ENCODE results near the gene YY1.

Gene YY1

GRCh38 chr14:100192250-100192671, 46.7 kb upstream of the YY1 start (continued):
- TF ChIP-seq ZBTB10 (tag by site-specific recombination; IDR thresholded peaks at IDR 0.05) (peak; percentile 79; the same call in 1 of the 2 replicates), ZNF624 (tag by site-specific recombination; IDR thresholded peaks at IDR 0.05) (no peak), SCRT2 (tag by site-specific recombination; IDR thresholded peaks at IDR 0.05) (0 out of 2 replicates have a peak, but pooled peaks have one; percentile 29), ZSCAN23 (tag by site-specific recombination; IDR thresholded peaks at IDR 0.05) (no peak), ZBTB48 (tag by site-specific recombination; IDR thresholded peaks at IDR 0.05) (peak; percentile 16; the same call in 1 of the 2 replicates), ZNF473 (tag by site-specific recombination; IDR thresholded peaks at IDR 0.05) (no peak), ZSCAN4 (tag by site-specific recombination; IDR thresholded peaks at IDR 0.05) (no peak), ZNF830 (tag by site-specific recombination; IDR thresholded peaks at IDR 0.05; ENCODE audit: low read depth) (no peak), ZNF433 (tag by site-specific recombination; IDR thresholded peaks at IDR 0.05; ENCODE audit: low read depth) (no peak), ZNF140 (tag by site-specific recombination; IDR thresholded peaks at IDR 0.05) (no peak), ZNF530 (tag by site-specific recombination; IDR thresholded peaks at IDR 0.05; ENCODE audit: low read depth) (no peak), BCL11B (tag by site-specific recombination; IDR thresholded peaks at IDR 0.05; ENCODE audit: low read depth) (no peak), ZNF248 (tag by site-specific recombination; IDR thresholded peaks at IDR 0.05) (no peak), ZNF18 (tag by site-specific recombination; IDR thresholded peaks at IDR 0.05) (no peak)

- POLR2A ChIA-PET, result interaction anchor here (0.6 to 2.3 kb wide), 5 partner anchors 20 to 46 kb away, joined by 3 to 10 read pairs (median 3); partner anchors contain the start of gene YY1
- CTCF ChIA-PET, result interaction anchor here (0.5 to 3.1 kb wide), 36 partner anchors 9 to 494 kb away, joined by 3 to 32 read pairs (median 4); no protein-coding TSS in a partner anchor
- Histone ChIP-seq H3K4me1 (ENCODE audit: control insufficient read depth, insufficient read depth, low read length) (peaks cover 8% of the 10 kb centered on the region), H3K36me3 (ENCODE audit: control insufficient read depth in 2 of 2, insufficient read depth in 1 of 2, low read length in 2 of 2) (no peaks in the 10 kb centered on the region), H3K9me3 (ENCODE audit: control insufficient read depth, insufficient read depth, low read depth, low read length) (no peaks in the 10 kb centered on the region), H3K4me3 (ENCODE audit: low read depth, low read length) (peak overlapping the region; percentile 38), H3K27ac (ENCODE audit: extremely low read depth, low read depth, low read length) (peak overlapping the region; percentile 82)
- TF ChIP-seq FEZF1 (tag by site-specific recombination; IDR thresholded peaks at IDR 0.05) (no peak), ZNF362 (tag by site-specific recombination; IDR thresholded peaks at IDR 0.05) (no peak), ZIC2 (tag by site-specific recombination; IDR thresholded peaks at IDR 0.05) (peak; percentile 77; the same call in 1 of the 2 replicates), ZNF785 (tag by site-specific recombination; IDR thresholded peaks at IDR 0.05) (peak; percentile 64; the same call in 1 of the 2 replicates), BCL11B (tag by site-specific recombination; IDR thresholded peaks at IDR 0.05; ENCODE audit: low read depth) (peak; percentile 92), ZNF76 (tag by site-specific recombination; IDR thresholded peaks at IDR 0.05; ENCODE audit: borderline replicate concordance, low read depth) (peak; percentile 20), ZNF747 (tag by site-specific recombination; IDR thresholded peaks at IDR 0.05) (no peak), GFI1B (tag by site-specific recombination; IDR thresholded peaks at IDR 0.05) (0 out of 2 replicates have a peak, but pooled peaks have one; percentile 26), HOXA7 (CRISPR knock-in tag; IDR thresholded peaks at IDR 0.05; ENCODE audit: borderline replicate concordance) (no peak), ZNF704 (tag by site-specific recombination; IDR thresholded peaks at IDR 0.05) (no peak), ZNF280D (tag by site-specific recombination; IDR thresholded peaks at IDR 0.05) (no peak), ZNF548 (tag by site-specific recombination; IDR thresholded peaks at IDR 0.05) (no peak), HOXC10 (CRISPR knock-in tag; IDR thresholded peaks at IDR 0.05) (no peak)
These were observed 46.1 kb upstream of the YY1 start for GRCh38 chr14:100192672-100193416.

All from HEK293 (cell line).